K562 (cell line): ENCODE results near the gene FBN1. TPM values are rescaled to one million over a fixed set of nuclear protein-coding genes. Genes with fewer than 3 reads are reported as not detected.

Experiments
- ATAC-seq: fragments of 200-7000 bp; cut with Tn5 transposase; 3 replicates; pipeline ENCODE4 v1.9.1; 2020; ENCODE audit warnings: moderate library complexity
- BruUV-seq: library from RNA; stranded (reverse); fragments of 400-500 nt; replicated peaks from 2 replicates; lab custom pipeline; 2021; lab: Mats Ljungman, UMichigan
- CTCF ChIA-PET: fragments of 300-600 bp; formaldehyde crosslinking; extraction: SDS; loops from one replicate; lab custom pipeline; 2021; ENCODE audit warnings: low intra/inter-chr PET ratio; lab: Yijun Ruan, JAX
- POLR2A ChIA-PET: fragments of 300-600, 350-650 bp; sonication (Branson Sonifier 250); formaldehyde crosslinking; extraction: SDS; loops from one replicate; lab custom pipeline; 2021; ENCODE audit warnings: antibody characterized with exemption, inconsistent platforms; lab: Yijun Ruan, JAX
- DNase-seq, 4 experiments: peaks; one replicate each; pipeline versions ENCODE4 v3.0.0 to v3.0.0-alpha.2; 2011 to 2018; ENCODE audit warnings: low spot score in 3 of 4, mixed read lengths in 3 of 4; ENCODE audit errors: extremely low read depth in 1 of 4
- FAIRE-seq: peaks from 2 replicates; lab custom pipeline; 2011; peaks lifted over from hg19 to GRCh38; lab: Jason Lieb, UNC
- H2AFZ ChIP-seq: 2 replicates; pipeline ENCODE4 v1.6.0; 2011; ENCODE audit warnings: low read depth, low read length, control low read depth, inconsistent platforms
- H3K27ac ChIP-seq: fragments of 200-600 bp; 3 replicates; pipeline ENCODE4 v1.8.0; 2011; ENCODE audit warnings: low read depth, mild to moderate bottlenecking, control low read depth, inconsistent platforms, low read length, moderate library complexity, mixed read lengths; ENCODE audit errors: extremely low read depth
- H3K27me3 ChIP-seq, 2 experiments: fragments of 300-600 bp in 1 of 2; 2 replicates in 1 of 2; 3 replicates in 1 of 2; pipeline versions ENCODE4 v1.6.0 to v1.8.0; 2011; ENCODE audit warnings: inconsistent platforms in 2 of 2, low read length in 2 of 2, mild to moderate bottlenecking in 1 of 2, mixed read lengths in 1 of 2, moderate library complexity in 1 of 2; ENCODE audit not compliant: control insufficient read depth in 2 of 2, insufficient read depth in 2 of 2
- H3K36me3 ChIP-seq: fragments of 300-600 bp; 3 replicates; pipeline ENCODE4 v1.8.0; 2011; ENCODE audit warnings: mild to moderate bottlenecking, low read length, inconsistent platforms; ENCODE audit not compliant: control insufficient read depth, insufficient read depth
- H3K4me1 ChIP-seq, 2 experiments: fragments of 200-600 bp in 1 of 2; replicated peaks in 1 of 2; 2 replicates in 1 of 2; 3 replicates in 1 of 2; pipeline versions ENCODE4 v1.5.1 to v1.8.0; 2011; ENCODE audit warnings: inconsistent platforms in 2 of 2, low read length in 2 of 2, mild to moderate bottlenecking in 1 of 2, mixed read lengths in 1 of 2, moderate library complexity in 1 of 2; ENCODE audit not compliant: control insufficient read depth in 2 of 2, insufficient read depth in 2 of 2
- H3K4me2 ChIP-seq: 2 replicates; pipeline ENCODE4 v1.6.1; 2011; ENCODE audit warnings: low read length, control low read depth, inconsistent platforms, mixed read lengths; ENCODE audit not compliant: insufficient read depth
- H3K4me3 ChIP-seq: fragments of 200-600 bp; sonication (generic), shearing (Covaris generic); 2 replicates; pipeline ENCODE4 v1.5.1; 2016; ENCODE audit warnings: control low read depth, inconsistent platforms
- H3K79me2 ChIP-seq: fragments of 200-600 bp; 3 replicates; pipeline ENCODE4 v1.8.0; 2011; ENCODE audit warnings: low read length, inconsistent platforms; ENCODE audit not compliant: control insufficient read depth, insufficient read depth
- H3K9ac ChIP-seq, 2 experiments: 2 replicates each; pipeline versions ENCODE4 v1.6.0 to v1.6.1; 2011; ENCODE audit warnings: low read depth in 2 of 2, low read length in 2 of 2, control low read depth in 1 of 2, inconsistent platforms in 1 of 2, mild to moderate bottlenecking in 1 of 2, mixed read lengths in 1 of 2; ENCODE audit not compliant: insufficient read depth in 1 of 2
- H3K9me1 ChIP-seq: one replicate; pipeline ENCODE4 v1.6.0; 2011; ENCODE audit warnings: inconsistent platforms, mild to moderate bottlenecking, low read length, moderate library complexity; ENCODE audit not compliant: control insufficient read depth, insufficient read depth
- H3K9me3 ChIP-seq: replicated peaks from 2 replicates; pipeline ENCODE4 v1.5.1; 2011; ENCODE audit warnings: low read depth, low read length, inconsistent platforms; ENCODE audit not compliant: control insufficient read depth, insufficient read depth
- H4K20me1 ChIP-seq: replicated peaks from 2 replicates; pipeline ENCODE4 v1.6.1; 2011; ENCODE audit warnings: low read length, inconsistent platforms, mixed read lengths; ENCODE audit not compliant: control insufficient read depth, insufficient read depth
- BRCA1 ChIP-seq, 2 experiments: fragments of 450-650 bp in 1 of 2; sonication (generic) in 1 of 2; formaldehyde crosslinking in 1 of 2; IDR thresholded peaks; 2 replicates each; pipeline versions ENCODE4 v1.5.0 to v1.6.1; 2017 to 2020; ENCODE audit warnings: mild to moderate bottlenecking in 1 of 2, missing genetic modification reagents in 1 of 2
- CBX8 ChIP-seq: fragments of 200-600 bp; sonication (generic); IDR thresholded peaks from 2 replicates; pipeline ENCODE4 v1.6.1; 2012; ENCODE audit warnings: borderline replicate concordance, mixed run types, low read depth, mild to moderate bottlenecking, moderate library complexity, mixed read lengths, low read length, control low read depth, inconsistent platforms; ENCODE audit not compliant: poor library complexity, severe bottlenecking; ENCODE audit errors: extremely low read depth
- CHD2 ChIP-seq: IDR thresholded peaks from 2 replicates; pipeline ENCODE4 v1.6.1; 2011; ENCODE audit warnings: low read depth, low read length
- HDAC8 ChIP-seq: fragments of 450-650 bp; IDR thresholded peaks from 2 replicates; pipeline ENCODE4 v1.6.1; 2016; ENCODE audit warnings: mild to moderate bottlenecking, missing genetic modification characterization, moderate library complexity, missing compliant biosample characterization
- MEF2D ChIP-seq: conservative IDR thresholded peaks from 2 replicates; pipeline ENCODE4 v1.6.1; 2016; ENCODE audit warnings: low read depth, missing genetic modification characterization, missing compliant biosample characterization
- MEIS2 ChIP-seq: fragments of 450-650 bp; IDR thresholded peaks from 2 replicates; pipeline ENCODE4 v1.6.1; 2014; ENCODE audit warnings: mild to moderate bottlenecking; ENCODE audit not compliant: partially characterized antibody
- TAL1 ChIP-seq: fragments of 450-650 bp; IDR thresholded peaks from 2 replicates; pipeline ENCODE4 v1.6.1; 2016; ENCODE audit warnings: mild to moderate bottlenecking
- YBX1 ChIP-seq: fragments of 450-650 bp; IDR thresholded peaks from 2 replicates; pipeline ENCODE4 v1.7.1; 2016; ENCODE audit warnings: mild to moderate bottlenecking
- ZC3H4 ChIP-seq: sonication (generic); formaldehyde crosslinking; IDR thresholded peaks from 2 replicates; pipeline ENCODE4 v1.9.0; 2021; ENCODE audit warnings: missing genetic modification reagents, borderline replicate concordance
- ZNF146 ChIP-seq: IDR thresholded peaks from one replicate; pipeline ENCODE4 v1.6.1; 2018; ENCODE audit warnings: missing compliant biosample characterization; ENCODE audit not compliant: unreplicated experiment
- WGBS: fragments of 100-300 bp; shearing (Covaris generic); methylation state at CpG from one replicate; pipeline ENCODE4 v1.1.6; 2016; ENCODE audit warnings: low coverage, mixed read lengths; ENCODE audit not compliant: insufficient coverage; ENCODE audit errors: missing lambda C conversion rate; 5-methylcytosine and 5-hydroxymethylcytosine counted together
- in situ Hi-C: fragments of 300-500 bp; cut with MboI; formaldehyde crosslinking; loops from 4 replicates; pipeline ENCODE4 v1.15.0; 2018; ENCODE audit warnings: inconsistent platforms, mixed read lengths
- intact Hi-C: fragments of 100-400 bp; cut with micrococcal nuclease; formaldehyde crosslinking; loops from 2 replicates; pipeline ENCODE4 v1.14.2; 2022
- polyA plus RNA-seq, 8 experiments: library from polyadenylated mRNA; depleted of rRNA in 4 of 8; stranded (reverse) in 5 of 8; unstranded in 3 of 8; fragments of >200 nt; fragmentation: Nextera tagmentation in 2 of 8; fragmentation: Illumina TruSeq in 1 of 8; extraction: Ambion mirVana in 2 of 8; extraction: Trizol in 1 of 8; gene quantifications; 2 replicates each; pipeline versions ENCODE4 v1.2.1 to v1.2.3, GENCODE V29; 2011 to 2014; ENCODE audit warnings: inconsistent platforms in 1 of 8, missing spikeins in 1 of 8
- total RNA-seq, 7 experiments: library from RNA; depleted of rRNA in 6 of 7; stranded (reverse); fragments of >200 nt in 6 of 7; fragmentation: Illumina TruSeq in 2 of 7; extraction: Trizol in 2 of 7; gene quantifications; 2 replicates each; pipeline versions ENCODE4 v1.2.1 to v1.2.3, GENCODE V29; 2011 to 2021; ENCODE audit warnings: low replicate concordance in 1 of 7
- TF ChIP-seq, protein P1 (sequence below): fragments of 250-450 bp; sonication (Bioruptor Pico); IDR thresholded peaks from 2 replicates; pipeline ENCODE4 v1.9.0; 2021; ENCODE audit warnings: mild to moderate bottlenecking
- TF ChIP-seq, protein P2 (sequence below), 2 experiments: fragments of 450-650 bp in 1 of 2; sonication (generic) in 1 of 2; formaldehyde crosslinking in 1 of 2; IDR thresholded peaks; 2 replicates each; pipeline versions ENCODE4 v1.7.1 to v1.9.0; 2016 to 2022; ENCODE audit warnings: inconsistent platforms in 1 of 2, mild to moderate bottlenecking in 1 of 2, missing genetic modification reagents in 1 of 2

Gene FBN1
- total and polyA plus RNA-seq, 9 of the 15 experiments (the other 6 are each of a cell fraction or from before 2014, with no cell fraction given), result 0.15 to 1.2 (median 0.60) TPM

DNA sequence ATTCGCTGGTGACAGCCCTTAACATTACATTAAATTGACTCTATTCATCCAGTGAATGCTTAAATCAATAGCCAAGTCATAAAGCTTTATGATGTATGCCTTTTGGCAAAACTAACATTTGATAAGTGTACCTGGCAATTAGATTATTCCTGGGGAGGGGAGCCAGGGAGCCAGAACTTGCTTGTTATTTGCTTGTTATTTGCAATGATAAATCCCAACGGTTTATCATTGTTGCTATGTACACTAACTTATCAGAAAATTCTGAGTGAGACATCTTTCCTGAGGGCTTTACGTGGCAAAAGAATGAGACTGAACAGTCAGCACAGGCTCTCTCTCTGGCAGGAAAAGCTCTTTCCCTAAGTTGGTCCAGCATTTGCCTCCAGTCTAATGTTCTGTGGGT, 35.8 kb upstream of the FBN1 start:
- Histone ChIP-seq H3K4me2 (no peak overlapping the region), H3K36me3 (no peaks in the 10 kb centered on the region), H3K27me3 (no peaks in the 10 kb centered on the region), H3K79me2 (no peaks in the 10 kb centered on the region), H3K4me3 (no peak overlapping the region), H2AFZ (no peak overlapping the region), H4K20me1 (no peaks in the 10 kb centered on the region), H3K27ac (no peak overlapping the region), H3K9me1 (no peaks in the 10 kb centered on the region), H3K9ac (no peak overlapping the region), H3K4me1 (no peaks in the 10 kb centered on the region; a peak in 1 of 5 replicates), H3K9me3 (no peaks in the 10 kb centered on the region)
- intact Hi-C loops, result no loop called here
- in situ Hi-C loops, result no loop called here
- 23% methylated on average over 3 of the region's 3 CpGs for WGBS
- no peak for DNase-seq
- FAIRE-seq, result no peak
- TF ChIP-seq MEF2D (no peak), BRCA1 (IDR thresholded peaks at IDR 0.05) (no peak), BRCA1 (CRISPR knock-in tag; IDR thresholded peaks at IDR 0.05) (no peak), CHD2 (no peak), YBX1 (no peak), TAL1 (no peak), ZC3H4 (CRISPR knock-in tag) (no peak), HDAC8 (no peak), CBX8 (no peak), ZNF146 (CRISPR knock-in tag) (no peak), MEIS2 (no peak)
- TF ChIP-seq, protein P1, sequence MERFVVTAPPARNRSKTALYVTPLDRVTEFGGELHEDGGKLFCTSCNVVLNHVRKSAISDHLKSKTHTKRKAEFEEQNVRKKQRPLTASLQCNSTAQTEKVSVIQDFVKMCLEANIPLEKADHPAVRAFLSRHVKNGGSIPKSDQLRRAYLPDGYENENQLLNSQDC (CRISPR knock-in tag), result no peak
- TF ChIP-seq, protein P2, sequence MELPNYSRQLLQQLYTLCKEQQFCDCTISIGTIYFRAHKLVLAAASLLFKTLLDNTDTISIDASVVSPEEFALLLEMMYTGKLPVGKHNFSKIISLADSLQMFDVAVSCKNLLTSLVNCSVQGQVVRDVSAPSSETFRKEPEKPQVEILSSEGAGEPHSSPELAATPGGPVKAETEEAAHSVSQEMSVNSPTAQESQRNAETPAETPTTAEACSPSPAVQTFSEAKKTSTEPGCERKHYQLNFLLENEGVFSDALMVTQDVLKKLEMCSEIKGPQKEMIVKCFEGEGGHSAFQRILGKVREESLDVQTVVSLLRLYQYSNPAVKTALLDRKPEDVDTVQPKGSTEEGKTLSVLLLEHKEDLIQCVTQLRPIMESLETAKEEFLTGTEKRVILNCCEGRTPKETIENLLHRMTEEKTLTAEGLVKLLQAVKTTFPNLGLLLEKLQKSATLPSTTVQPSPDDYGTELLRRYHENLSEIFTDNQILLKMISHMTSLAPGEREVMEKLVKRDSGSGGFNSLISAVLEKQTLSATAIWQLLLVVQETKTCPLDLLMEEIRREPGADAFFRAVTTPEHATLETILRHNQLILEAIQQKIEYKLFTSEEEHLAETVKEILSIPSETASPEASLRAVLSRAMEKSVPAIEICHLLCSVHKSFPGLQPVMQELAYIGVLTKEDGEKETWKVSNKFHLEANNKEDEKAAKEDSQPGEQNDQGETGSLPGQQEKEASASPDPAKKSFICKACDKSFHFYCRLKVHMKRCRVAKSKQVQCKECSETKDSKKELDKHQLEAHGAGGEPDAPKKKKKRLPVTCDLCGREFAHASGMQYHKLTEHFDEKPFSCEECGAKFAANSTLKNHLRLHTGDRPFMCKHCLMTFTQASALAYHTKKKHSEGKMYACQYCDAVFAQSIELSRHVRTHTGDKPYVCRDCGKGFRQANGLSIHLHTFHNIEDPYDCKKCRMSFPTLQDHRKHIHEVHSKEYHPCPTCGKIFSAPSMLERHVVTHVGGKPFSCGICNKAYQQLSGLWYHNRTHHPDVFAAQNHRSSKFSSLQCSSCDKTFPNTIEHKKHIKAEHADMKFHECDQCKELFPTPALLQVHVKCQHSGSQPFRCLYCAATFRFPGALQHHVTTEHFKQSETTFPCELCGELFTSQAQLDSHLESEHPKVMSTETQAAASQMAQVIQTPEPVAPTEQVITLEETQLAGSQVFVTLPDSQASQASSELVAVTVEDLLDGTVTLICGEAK (IDR thresholded peaks at IDR 0.05), result no peak
- TF ChIP-seq, protein P2 (CRISPR knock-in tag; IDR thresholded peaks at IDR 0.05), result no peak
- ATAC-seq, result no peak
- ChIA-PET CTCF (no interaction called here), POLR2A (no interaction called here)
- BruUV-seq, result no TSS peak
